Gastrocnemius medialis (tissue), 4 donors: ENCODE data around the gene AMFR.

Experiments
- POLR2A ChIP-seq, 2 donors: fragments of 450-650 bp; IDR thresholded peaks; one replicate each; pipeline ENCODE4 v1.6.1; 2017; ENCODE audit warnings: antibody characterized with exemption in 2 of 2, mild to moderate bottlenecking in 2 of 2, moderate library complexity in 2 of 2
- TF ChIP-seq, protein P1 (sequence below), 5 experiments: fragments of 450-650 bp in 3 of 5; fragments of 200-600 bp in 2 of 5; sonication (generic) in 2 of 5; IDR thresholded peaks in 4 of 5; conservative IDR thresholded peaks in 1 of 5; 1 replicate in 4 of 5; 2 replicates in 1 of 5; pipeline ENCODE4 v1.5.1; 2016 to 2019; ENCODE audit warnings: antibody characterized with exemption in 5 of 5, mild to moderate bottlenecking in 3 of 5, moderate library complexity in 3 of 5

DNA sequence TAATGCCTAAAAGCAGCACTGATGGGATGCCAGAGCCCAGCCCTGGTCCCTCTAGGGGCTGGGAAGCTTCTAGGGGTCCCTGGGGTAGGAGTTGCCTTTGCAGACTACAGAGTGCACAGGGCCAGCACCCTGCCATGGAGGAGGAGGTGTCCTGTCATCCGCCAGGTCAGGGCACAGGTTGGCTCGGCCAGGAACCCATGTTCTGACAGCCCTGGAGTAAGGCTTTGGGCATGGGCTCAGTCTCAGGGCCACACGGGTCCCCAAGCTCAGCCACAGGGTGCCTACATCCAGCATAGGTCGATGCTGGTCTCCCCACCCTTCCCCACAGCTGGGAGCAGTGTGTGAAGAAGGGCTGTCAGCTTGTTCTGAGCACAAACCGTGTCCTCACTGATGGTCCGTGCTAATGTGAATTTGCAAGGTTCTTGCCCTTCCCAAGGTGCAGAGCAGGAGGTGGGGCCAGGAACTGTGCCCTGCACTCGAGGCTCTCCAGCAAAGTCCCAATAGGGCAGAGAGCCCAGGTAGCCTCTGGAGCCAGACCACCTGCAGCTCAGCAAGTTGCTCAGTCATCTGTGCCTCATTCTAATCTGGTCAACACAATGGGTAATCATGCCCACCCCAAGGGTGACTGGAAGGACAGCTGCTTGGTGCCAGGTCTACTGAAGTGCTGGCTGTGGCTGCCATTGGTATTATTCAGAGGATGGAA, 72.8 kb downstream of the AMFR start:
- TF ChIP-seq, protein P1, sequence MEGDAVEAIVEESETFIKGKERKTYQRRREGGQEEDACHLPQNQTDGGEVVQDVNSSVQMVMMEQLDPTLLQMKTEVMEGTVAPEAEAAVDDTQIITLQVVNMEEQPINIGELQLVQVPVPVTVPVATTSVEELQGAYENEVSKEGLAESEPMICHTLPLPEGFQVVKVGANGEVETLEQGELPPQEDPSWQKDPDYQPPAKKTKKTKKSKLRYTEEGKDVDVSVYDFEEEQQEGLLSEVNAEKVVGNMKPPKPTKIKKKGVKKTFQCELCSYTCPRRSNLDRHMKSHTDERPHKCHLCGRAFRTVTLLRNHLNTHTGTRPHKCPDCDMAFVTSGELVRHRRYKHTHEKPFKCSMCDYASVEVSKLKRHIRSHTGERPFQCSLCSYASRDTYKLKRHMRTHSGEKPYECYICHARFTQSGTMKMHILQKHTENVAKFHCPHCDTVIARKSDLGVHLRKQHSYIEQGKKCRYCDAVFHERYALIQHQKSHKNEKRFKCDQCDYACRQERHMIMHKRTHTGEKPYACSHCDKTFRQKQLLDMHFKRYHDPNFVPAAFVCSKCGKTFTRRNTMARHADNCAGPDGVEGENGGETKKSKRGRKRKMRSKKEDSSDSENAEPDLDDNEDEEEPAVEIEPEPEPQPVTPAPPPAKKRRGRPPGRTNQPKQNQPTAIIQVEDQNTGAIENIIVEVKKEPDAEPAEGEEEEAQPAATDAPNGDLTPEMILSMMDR (IDR thresholded peaks at IDR 0.05 in 4 of 5, conservative IDR thresholded peaks at IDR 0.05 in 1 of 5): no peak
- TF ChIP-seq POLR2A (IDR thresholded peaks at IDR 0.05): no peak
